Suprapubic skin (tissue), 4 donors: ENCODE data around the gene MYL7. TPM values are rescaled to one million over a fixed set of nuclear protein-coding genes. Genes with fewer than 3 reads are reported as not detected.

Experiments used
- DNase-seq, 2 donors: peaks; one replicate each; pipeline ENCODE4 v3.0.0-alpha.2; 2019; ENCODE audit warnings: low spot score in 2 of 2
- H3K27ac ChIP-seq: fragments of 200-600 bp; sonication (generic); one replicate; pipeline ENCODE4 v1.5.1; 2019
- H3K27me3 ChIP-seq: fragments of 200-600 bp; sonication (generic); one replicate; pipeline ENCODE4 v1.5.1; 2019
- H3K36me3 ChIP-seq: fragments of 200-600 bp; sonication (generic); one replicate; pipeline ENCODE4 v1.5.1; 2019
- H3K4me1 ChIP-seq: fragments of 200-600 bp; sonication (generic); one replicate; pipeline ENCODE4 v1.5.1; 2019
- H3K4me3 ChIP-seq: fragments of 200-600 bp; sonication (generic); one replicate; pipeline ENCODE4 v1.5.1; 2019; ENCODE audit warnings: mild to moderate bottlenecking
- H3K9me3 ChIP-seq: fragments of 200-600 bp; sonication (generic); one replicate; pipeline ENCODE4 v1.5.1; 2019
- CTCF ChIP-seq, 2 donors: fragments of 200-600 bp in 1 of 2; fragments of 450-650 bp in 1 of 2; sonication (generic) in 1 of 2; IDR thresholded peaks; one replicate each; pipeline ENCODE4 v1.5.1; 2016 to 2019; ENCODE audit warnings: antibody characterized with exemption in 2 of 2, mild to moderate bottlenecking in 1 of 2, moderate library complexity in 1 of 2
- EP300 ChIP-seq: sonication (generic); formaldehyde crosslinking; IDR thresholded peaks from one replicate; pipeline ENCODE4 v1.6.1; 2017; ENCODE audit warnings: antibody characterized with exemption
- POLR2A ChIP-seq, 2 donors: fragments of 450-650 bp; IDR thresholded peaks; one replicate each; pipeline ENCODE4 v1.6.1; 2017; ENCODE audit warnings: antibody characterized with exemption in 2 of 2, mild to moderate bottlenecking in 2 of 2, moderate library complexity in 2 of 2
- POLR2AphosphoS5 ChIP-seq, 3 donors: sonication (generic); formaldehyde crosslinking; IDR thresholded peaks; one replicate each; pipeline ENCODE4 v1.6.1; 2017; ENCODE audit warnings: antibody characterized with exemption in 3 of 3
- WGBS: methylation state at CpG from one replicate; pipeline ENCODE4 v1.1.5; 2018; 5-methylcytosine and 5-hydroxymethylcytosine counted together
- total RNA-seq, 4 donors: library from RNA; depleted of rRNA; stranded (reverse); fragments of >200 nt; gene quantifications; one replicate each; pipeline ENCODE4 v1.1.0, GENCODE V29; 2016

The MYL7 gene
- total RNA-seq, 4 donors from 2014 or later, result not detected

- Histone ChIP-seq H3K4me3 (peak overlapping the region; percentile 45), H3K27ac (no peak overlapping the region), H3K9me3 (no peaks in the 10 kb centered on the region), H3K4me1 (peaks cover 15% of the 10 kb centered on the region), H3K27me3 (no peaks in the 10 kb centered on the region), H3K36me3 (no peaks in the 10 kb centered on the region)
- 18% methylated on average over 35 of the region's 65 CpGs for WGBS
- TF ChIP-seq POLR2AphosphoS5 (IDR thresholded peaks at IDR 0.05) (no peak), EP300 (no peak), POLR2A (IDR thresholded peaks at IDR 0.05) (no peak), CTCF (IDR thresholded peaks at IDR 0.05) (no peak)
- peak; percentile 85 to 92 for DNase-seq
These were observed 5.1 kb upstream of the MYL7 start for GRCh38 chr7:44145969-44146911.

- Histone ChIP-seq H3K27me3 (no peaks in the 10 kb centered on the region), H3K4me1 (peaks cover 15% of the 10 kb centered on the region), H3K9me3 (no peaks in the 10 kb centered on the region), H3K27ac (no peak overlapping the region), H3K36me3 (no peaks in the 10 kb centered on the region), H3K4me3 (peak overlapping the region; percentile 45)
- WGBS, result 43% methylated on average over 9 of the region's 53 CpGs
- TF ChIP-seq EP300, result no peak
- no peak for TF ChIP-seq CTCF (IDR thresholded peaks at IDR 0.05)
- no peak for TF ChIP-seq POLR2AphosphoS5 (IDR thresholded peaks at IDR 0.05)
- no peak for TF ChIP-seq POLR2A (IDR thresholded peaks at IDR 0.05)
- peak in 1 of 2 donors; percentile 65 for DNase-seq
These were observed 4.4 kb upstream of the MYL7 start for GRCh38 chr7:44145479-44145968.

GRCh38 chr7:44144968-44145478, 3.9 kb upstream of the MYL7 start:
- Histone ChIP-seq H3K27ac (no peak overlapping the region), H3K9me3 (no peaks in the 10 kb centered on the region), H3K27me3 (peaks cover 2% of the 10 kb centered on the region), H3K4me1 (peaks cover 15% of the 10 kb centered on the region), H3K36me3 (no peaks in the 10 kb centered on the region), H3K4me3 (peak overlapping the region; percentile 45)
- TF ChIP-seq CTCF (IDR thresholded peaks at IDR 0.05) (no peak), EP300 (no peak), POLR2A (IDR thresholded peaks at IDR 0.05) (no peak), POLR2AphosphoS5 (IDR thresholded peaks at IDR 0.05) (no peak)
- WGBS, result 81% methylated on average over 22 of the region's 31 CpGs
- peak; percentile 62 to 76 for DNase-seq

GRCh38 chr7:44144426-44144967, 3.4 kb upstream of the MYL7 start:
- Histone ChIP-seq H3K36me3 (no peaks in the 10 kb centered on the region), H3K4me3 (no peak overlapping the region), H3K27ac (no peak overlapping the region), H3K9me3 (no peaks in the 10 kb centered on the region), H3K4me1 (peaks cover 15% of the 10 kb centered on the region), H3K27me3 (peaks cover 2% of the 10 kb centered on the region)
- WGBS, result 100% methylated on average over 1 of the region's 6 CpGs
- no peak for TF ChIP-seq CTCF (IDR thresholded peaks at IDR 0.05)
- TF ChIP-seq EP300, result no peak
- no peak for TF ChIP-seq POLR2A (IDR thresholded peaks at IDR 0.05)
- TF ChIP-seq POLR2AphosphoS5 (IDR thresholded peaks at IDR 0.05), result no peak
- peak; percentile 45 to 49 for DNase-seq
